HG02678 (cell line): ENCODE measurements around the gene ARMH2.

Experiments
- ATAC-seq: cut with Tn5 transposase; IDR thresholded peaks from one replicate; pipeline ENCODE4 v1.9.1; 2021; ENCODE audit warnings: mild to moderate bottlenecking, moderate library complexity; ENCODE audit not compliant: unreplicated experiment

The ARMH2 gene

GRCh38 chr6:24821860-24822444 lies 23.2 kb upstream of the ARMH2 start:
- ATAC-seq: no peak

- ATAC-seq: no peak
Measured at GRCh38 chr6:24818346-24818745, 19.6 kb upstream of the ARMH2 start.

GRCh38 chr6:24809728-24810127 lies 11.0 kb upstream of the ARMH2 start:
- no peak for ATAC-seq

GRCh38 chr6:24807584-24807983 lies 8.9 kb upstream of the ARMH2 start:
- no peak for ATAC-seq

- ATAC-seq: no peak
Measured at GRCh38 chr6:24802271-24803059, 3.7 kb upstream of the ARMH2 start.

GRCh38 chr6:24799541-24799915 lies 811 bp upstream of the ARMH2 start:
- ATAC-seq: no peak

- no peak for ATAC-seq
Measured at GRCh38 chr6:24797596-24798216, 1.0 kb downstream of the ARMH2 start.

- no peak for ATAC-seq
Measured at GRCh38 chr6:24796616-24797290, 2.0 kb downstream of the ARMH2 start.

GRCh38 chr6:24795106-24795505 lies 3.6 kb downstream of the ARMH2 start:
- ATAC-seq: no peak

- ATAC-seq: no peak
Measured at GRCh38 chr6:24788031-24788665, 10.6 kb downstream of the ARMH2 start.

GRCh38 chr6:24780206-24780605 lies 18.5 kb downstream of the ARMH2 start:
- no peak for ATAC-seq

GRCh38 chr6:24779416-24780016 lies 19.2 kb downstream of the ARMH2 start:
- ATAC-seq: no peak

- no peak for ATAC-seq
Measured at GRCh38 chr6:24778878-24779277, 19.8 kb downstream of the ARMH2 start.

- ATAC-seq: no peak
Measured at GRCh38 chr6:24778121-24778520, 20.6 kb downstream of the ARMH2 start.

GRCh38 chr6:24777227-24777626 lies 21.5 kb downstream of the ARMH2 start:
- no peak for ATAC-seq

GRCh38 chr6:24775520-24776058 lies 23.1 kb downstream of the ARMH2 start:
- peak; percentile 9 for ATAC-seq

- peak; percentile 93 for ATAC-seq
Measured at GRCh38 chr6:24774696-24775519, 23.8 kb downstream of the ARMH2 start, which contains the start of gene GMNN. TSS of gene GMNN (plus strand) at chr6:24774937. CDS start at chr6:24777247, 2,310 bp downstream.

- no peak for ATAC-seq
Measured at GRCh38 chr6:24768361-24768760, 30.4 kb downstream of the ARMH2 start.

- no peak for ATAC-seq
Measured at GRCh38 chr6:24766680-24767462, 31.8 kb downstream of the ARMH2 start.
